ENCODE results near the gene TNFSF13. TPM values are rescaled to one million over a fixed set of nuclear protein-coding genes. Genes with fewer than 3 reads are reported as not detected.

The TNFSF13 gene, protein sequence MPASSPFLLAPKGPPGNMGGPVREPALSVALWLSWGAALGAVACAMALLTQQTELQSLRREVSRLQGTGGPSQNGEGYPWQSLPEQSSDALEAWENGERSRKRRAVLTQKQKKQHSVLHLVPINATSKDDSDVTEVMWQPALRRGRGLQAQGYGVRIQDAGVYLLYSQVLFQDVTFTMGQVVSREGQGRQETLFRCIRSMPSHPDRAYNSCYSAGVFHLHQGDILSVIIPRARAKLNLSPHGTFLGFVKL
- 1 to 10 TPM; 8.2 to 8.4 TPM for total RNA-seq

DNA sequence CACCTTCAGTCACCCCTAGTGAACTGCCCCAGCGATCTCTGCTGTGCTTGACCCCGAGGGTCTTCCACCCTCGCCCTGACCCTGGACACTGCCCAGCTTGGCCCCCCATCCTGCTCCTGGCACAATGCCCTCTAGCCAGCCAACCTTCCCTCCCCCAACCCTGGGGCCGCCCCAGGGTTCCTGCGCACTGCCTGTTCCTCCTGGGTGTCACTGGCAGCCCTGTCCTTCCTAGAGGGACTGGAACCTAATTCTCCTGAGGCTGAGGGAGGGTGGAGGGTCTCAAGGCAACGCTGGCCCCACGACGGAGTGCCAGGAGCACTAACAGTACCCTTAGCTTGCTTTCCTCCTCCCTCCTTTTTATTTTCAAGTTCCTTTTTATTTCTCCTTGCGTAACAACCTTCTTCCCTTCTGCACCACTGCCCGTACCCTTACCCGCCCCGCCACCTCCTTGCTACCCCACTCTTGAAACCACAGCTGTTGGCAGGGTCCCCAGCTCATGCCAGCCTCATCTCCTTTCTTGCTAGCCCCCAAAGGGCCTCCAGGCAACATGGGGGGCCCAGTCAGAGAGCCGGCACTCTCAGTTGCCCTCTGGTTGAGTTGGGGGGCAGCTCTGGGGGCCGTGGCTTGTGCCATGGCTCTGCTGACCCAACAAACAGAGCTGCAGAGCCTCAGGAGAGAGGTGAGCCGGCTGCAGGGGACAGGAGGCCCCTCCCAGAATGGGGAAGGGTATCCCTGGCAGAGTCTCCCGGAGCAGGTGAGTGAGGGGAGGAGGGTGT, at the start of gene TNFSF13:
TNFSF13 (plus strand) TSS at position 207 of the 776 bp plus-strand sequence; CDS start at position 497, 290 bp downstream.
- ATAC-seq (ENCODE audit: low read depth) (no peak), DNase-seq (no peak)
- no peaks in the 10 kb centered on the region for H3K27me3 Mint-ChIP-seq
- H3K36me3 Mint-ChIP-seq, result peaks cover 29% of the 10 kb centered on the region
- peak within 1 kb of the TSS; percentile 87 for H3K27ac Mint-ChIP-seq
- peak within 1 kb of the TSS; percentile 78 for H3K4me3 Mint-ChIP-seq
- POLR2A ChIA-PET, result interaction anchor here (0.8 to 6.2 kb wide), 4 partner anchors 9 to 119 kb away, joined by 3 to 63 read pairs (median 4); partner anchors contain the start of gene TNFSF12
- no peaks in the 10 kb centered on the region for H3K9me3 Mint-ChIP-seq
- H3K4me1 Mint-ChIP-seq, result peaks cover 58% of the 10 kb centered on the region

DNA sequence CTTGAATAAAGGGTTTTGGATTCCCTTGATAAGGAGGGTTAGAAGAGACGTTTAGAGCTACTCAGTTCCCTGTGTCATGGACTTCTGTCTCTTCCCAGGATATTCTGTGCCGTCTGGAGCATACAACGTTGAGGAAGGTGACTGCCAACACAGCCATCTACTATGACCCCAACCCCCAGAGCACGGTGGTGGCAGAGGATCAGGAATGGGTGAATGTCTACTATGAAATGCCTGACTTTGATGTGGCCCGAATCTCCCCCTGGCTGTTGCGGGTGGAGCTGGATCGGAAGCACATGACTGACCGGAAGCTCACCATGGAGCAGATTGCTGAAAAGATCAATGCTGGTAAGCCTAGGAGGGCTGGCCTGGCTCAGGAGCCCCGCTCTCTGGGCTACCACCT, 49.7 kb upstream of the TNFSF13 start:
- DNase-seq, result no peak
- no peak for ATAC-seq (ENCODE audit: low read depth)
- Mint-ChIP-seq H3K27ac (no peak overlapping the region), H3K27me3 (no peaks in the 10 kb centered on the region), H3K4me1 (peaks cover 6% of the 10 kb centered on the region), H3K9me3 (no peaks in the 10 kb centered on the region), H3K36me3 (peaks cover 51% of the 10 kb centered on the region), H3K4me3 (no peak overlapping the region)
- POLR2A ChIA-PET, result interaction anchor here (1.3 kb wide), 1 partner anchor 71 kb away, joined by 4 read pairs; the partner anchor contains the start of gene CD68

DNA sequence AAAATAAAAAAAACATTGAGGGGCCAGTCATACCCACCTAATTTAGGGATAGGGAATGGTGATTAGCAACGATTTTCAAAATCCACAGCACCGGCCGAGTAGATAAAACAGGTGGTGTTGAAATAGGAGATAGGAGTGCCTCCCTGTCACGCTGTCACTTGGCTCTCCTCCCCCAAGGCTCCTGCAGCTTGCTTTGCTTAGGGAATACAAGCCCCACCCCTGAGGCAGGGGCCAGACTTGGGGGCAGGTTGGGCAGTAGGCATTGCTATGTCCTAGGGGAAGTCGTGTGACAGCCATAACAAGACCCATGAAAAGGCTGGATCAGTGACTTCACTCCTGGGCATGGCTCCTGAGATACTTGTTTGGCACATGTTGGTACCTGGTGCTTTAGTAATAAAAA, 48.6 kb upstream of the TNFSF13 start:
- Mint-ChIP-seq H3K27me3 (no peaks in the 10 kb centered on the region), H3K4me3 (no peak overlapping the region), H3K27ac (no peak overlapping the region), H3K9me3 (no peaks in the 10 kb centered on the region), H3K4me1 (peaks cover 8% of the 10 kb centered on the region), H3K36me3 (peaks cover 47% of the 10 kb centered on the region)
- POLR2A ChIA-PET, result no interaction called here
- DNase-seq (no peak), ATAC-seq (ENCODE audit: low read depth) (no peak)

DNA sequence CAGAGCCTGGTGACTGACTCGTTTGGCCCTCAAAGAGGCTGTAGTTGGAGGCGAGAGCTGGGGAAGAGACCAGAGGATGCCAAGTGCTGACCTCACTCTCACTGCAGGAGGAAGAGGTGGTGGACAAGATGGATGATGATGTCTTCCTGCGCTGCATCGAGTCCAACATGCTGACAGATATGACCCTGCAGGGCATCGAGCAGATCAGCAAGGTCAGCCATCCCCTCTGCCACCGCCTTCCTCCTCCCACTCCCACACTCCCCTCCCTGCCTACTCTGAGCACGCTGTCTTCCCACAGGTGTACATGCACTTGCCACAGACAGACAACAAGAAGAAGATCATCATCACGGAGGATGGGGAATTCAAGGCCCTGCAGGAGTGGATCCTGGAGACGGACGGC, 47.4 kb upstream of the TNFSF13 start:
- POLR2A ChIA-PET, result interaction anchor here (1.5 kb wide), 1 partner anchor 51 kb away, joined by 3 read pairs; no protein-coding TSS in a partner anchor
- no peak for DNase-seq
- Mint-ChIP-seq H3K9me3 (no peaks in the 10 kb centered on the region), H3K27me3 (no peaks in the 10 kb centered on the region), H3K4me3 (no peak overlapping the region), H3K36me3 (peaks cover 44% of the 10 kb centered on the region), H3K27ac (no peak overlapping the region), H3K4me1 (peaks cover 8% of the 10 kb centered on the region)
- ATAC-seq (ENCODE audit: low read depth), result peak; percentile 12

DNA sequence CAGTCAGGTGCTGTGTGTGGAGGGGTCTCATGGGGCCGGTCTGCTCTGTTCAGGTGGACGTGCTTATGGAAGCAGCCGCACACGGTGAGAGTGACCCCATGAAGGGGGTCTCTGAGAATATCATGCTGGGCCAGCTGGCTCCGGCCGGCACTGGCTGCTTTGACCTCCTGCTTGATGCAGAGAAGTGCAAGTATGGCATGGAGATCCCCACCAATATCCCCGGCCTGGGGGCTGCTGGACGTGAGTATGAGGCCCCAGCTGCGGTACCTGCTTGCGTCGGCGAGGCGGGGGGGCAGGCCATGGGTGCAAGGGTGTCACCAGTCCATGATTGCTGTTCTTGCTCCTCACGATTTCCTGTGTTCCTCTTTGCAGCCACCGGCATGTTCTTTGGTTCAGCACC, 46.4 kb upstream of the TNFSF13 start:
- H3K36me3 Mint-ChIP-seq, result peaks cover 39% of the 10 kb centered on the region
- ATAC-seq (ENCODE audit: low read depth), result no peak
- no peak overlapping the region for H3K27ac Mint-ChIP-seq

DNA sequence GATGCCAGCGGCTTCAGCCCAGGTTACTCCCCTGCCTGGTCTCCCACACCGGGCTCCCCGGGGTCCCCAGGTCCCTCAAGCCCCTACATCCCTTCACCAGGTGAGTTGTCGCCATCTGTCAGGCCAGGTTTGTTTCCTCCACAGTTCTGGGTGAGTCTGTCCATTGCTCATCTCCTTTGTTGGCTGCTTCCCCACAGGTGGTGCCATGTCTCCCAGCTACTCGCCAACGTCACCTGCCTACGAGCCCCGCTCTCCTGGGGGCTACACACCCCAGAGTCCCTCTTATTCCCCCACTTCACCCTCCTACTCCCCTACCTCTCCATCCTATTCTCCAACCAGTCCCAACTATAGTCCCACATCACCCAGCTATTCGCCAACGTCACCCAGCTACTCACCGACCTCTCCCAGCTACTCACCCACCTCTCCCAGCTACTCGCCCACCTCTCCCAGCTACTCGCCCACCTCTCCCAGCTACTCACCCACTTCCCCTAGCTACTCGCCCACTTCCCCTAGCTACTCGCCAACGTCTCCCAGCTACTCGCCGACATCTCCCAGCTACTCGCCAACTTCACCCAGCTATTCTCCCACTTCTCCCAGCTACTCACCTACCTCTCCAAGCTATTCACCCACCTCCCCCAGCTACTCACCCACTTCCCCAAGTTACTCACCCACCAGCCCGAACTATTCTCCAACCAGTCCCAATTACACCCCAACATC, 45.6 kb upstream of the TNFSF13 start:
- POLR2A ChIA-PET, result interaction anchor here (1.1 to 6.1 kb wide), 4 partner anchors 22 to 47 kb away, joined by 3 to 63 read pairs (median 10); partner anchors contain the start of genes POLR2A, SENP3 and TNFSF13
- Mint-ChIP-seq H3K27me3 (no peaks in the 10 kb centered on the region), H3K27ac (no peak overlapping the region), H3K4me1 (peaks cover 8% of the 10 kb centered on the region), H3K4me3 (no peak overlapping the region), H3K36me3 (peaks cover 37% of the 10 kb centered on the region), H3K9me3 (no peaks in the 10 kb centered on the region)
- ATAC-seq (ENCODE audit: low read depth) (no peak), DNase-seq (no peak)

More for the DNA sequence above, 46.4 kb upstream of the TNFSF13 start:
- no peak for DNase-seq
- POLR2A ChIA-PET, result interaction anchor here (0.6 kb wide), 1 partner anchor 40 kb away, joined by 3 read pairs; no protein-coding TSS in a partner anchor
- H3K9me3 Mint-ChIP-seq, result no peaks in the 10 kb centered on the region
- no peaks in the 10 kb centered on the region for H3K27me3 Mint-ChIP-seq
- H3K4me1 Mint-ChIP-seq, result peaks cover 8% of the 10 kb centered on the region
- no peak overlapping the region for H3K4me3 Mint-ChIP-seq

DNA sequence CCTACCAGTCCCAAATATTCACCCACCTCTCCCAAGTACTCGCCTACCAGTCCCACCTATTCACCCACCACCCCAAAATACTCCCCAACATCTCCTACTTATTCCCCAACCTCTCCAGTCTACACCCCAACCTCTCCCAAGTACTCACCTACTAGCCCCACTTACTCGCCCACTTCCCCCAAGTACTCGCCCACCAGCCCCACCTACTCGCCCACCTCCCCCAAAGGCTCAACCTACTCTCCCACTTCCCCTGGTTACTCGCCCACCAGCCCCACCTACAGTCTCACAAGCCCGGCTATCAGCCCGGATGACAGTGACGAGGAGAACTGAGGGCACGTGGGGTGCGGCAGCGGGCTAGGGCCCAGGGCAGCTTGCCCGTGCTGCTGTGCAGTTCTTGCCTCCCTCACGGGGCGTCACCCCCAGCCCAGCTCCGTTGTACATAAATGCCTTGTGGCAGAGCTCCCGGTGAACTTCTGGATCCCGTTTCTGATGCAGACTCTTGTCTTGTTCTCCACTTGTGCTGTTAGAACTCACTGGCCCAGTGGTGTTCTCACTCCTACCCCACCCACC, 44.6 kb upstream of the TNFSF13 start:
- POLR2A ChIA-PET, result interaction anchor here (1.1 to 6.1 kb wide), 4 partner anchors 23 to 46 kb away, joined by 3 to 63 read pairs (median 10); partner anchors contain the start of genes POLR2A, SENP3 and TNFSF13
- no peak for ATAC-seq (ENCODE audit: low read depth)
- H3K4me1 Mint-ChIP-seq, result peaks cover 8% of the 10 kb centered on the region
- peaks cover 33% of the 10 kb centered on the region for H3K36me3 Mint-ChIP-seq
- no peaks in the 10 kb centered on the region for H3K27me3 Mint-ChIP-seq
- H3K9me3 Mint-ChIP-seq, result no peaks in the 10 kb centered on the region
- H3K4me3 Mint-ChIP-seq, result no peak overlapping the region
- H3K27ac Mint-ChIP-seq, result no peak overlapping the region
- no peak for DNase-seq

DNA sequence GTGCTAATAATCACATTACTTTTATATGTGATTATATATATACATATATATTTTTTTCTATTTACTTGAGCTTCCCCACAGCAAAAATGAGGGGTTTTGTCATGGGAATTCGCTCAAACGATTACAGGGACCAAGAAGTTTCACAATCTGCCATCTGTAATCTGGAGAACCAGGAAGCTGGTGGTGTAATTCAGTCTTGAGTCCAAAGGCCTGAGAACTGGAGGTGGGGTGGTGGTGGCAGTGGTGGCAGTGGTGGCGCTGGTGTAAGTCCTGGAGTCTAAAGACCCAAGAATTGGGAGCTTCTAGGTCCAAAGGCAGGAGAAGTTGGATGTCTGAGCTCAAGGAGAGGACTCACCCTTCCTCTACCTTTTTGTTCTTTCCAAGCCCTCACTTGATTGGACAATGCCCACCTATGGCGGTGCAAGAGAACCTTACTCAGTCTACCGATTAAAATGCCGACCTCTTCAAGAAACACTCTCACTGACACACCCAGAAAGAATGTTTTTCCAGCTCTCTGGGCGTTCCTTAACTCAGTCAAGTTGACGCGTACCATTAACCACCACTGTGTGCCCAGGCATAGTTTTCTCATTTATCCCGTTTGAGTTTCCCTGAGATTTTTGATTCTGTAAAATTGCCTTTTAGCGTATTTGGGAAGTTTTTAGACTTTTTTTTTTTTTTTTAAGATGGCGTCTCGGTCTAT, 42.5 kb upstream of the TNFSF13 start:
- Mint-ChIP-seq H3K36me3 (peaks cover 23% of the 10 kb centered on the region), H3K9me3 (no peaks in the 10 kb centered on the region), H3K27ac (no peak overlapping the region), H3K27me3 (no peaks in the 10 kb centered on the region), H3K4me1 (peaks cover 8% of the 10 kb centered on the region), H3K4me3 (no peak overlapping the region)
- ATAC-seq (ENCODE audit: low read depth) (no peak), DNase-seq (no peak)
- POLR2A ChIA-PET, result interaction anchor here (0.6 to 6.1 kb wide), 3 partner anchors 44 to 172 kb away, joined by 3 to 63 read pairs (median 3); partner anchors contain the start of genes SENP3, TNFSF13 and WRAP53

DNA sequence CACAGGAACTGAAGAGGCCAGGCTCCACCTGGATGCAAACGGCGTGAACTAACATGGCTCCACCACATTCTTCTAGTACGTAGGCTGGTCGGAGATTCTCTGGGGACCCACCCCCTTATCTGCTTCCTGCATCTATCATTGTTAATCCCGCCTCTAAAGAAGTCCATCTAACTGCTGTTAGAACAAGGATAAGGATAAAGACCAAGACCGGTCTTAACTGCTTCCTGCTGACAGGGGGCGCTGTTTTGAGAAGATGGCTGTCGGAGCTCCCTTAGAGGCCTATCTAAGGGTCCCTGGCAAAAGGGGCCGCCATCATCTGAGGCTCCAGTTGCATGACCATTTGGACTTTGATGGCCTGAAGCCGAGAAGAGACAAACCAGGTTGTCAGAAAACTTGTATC, 35.5 kb upstream of the TNFSF13 start:
- POLR2A ChIA-PET, result interaction anchor here (0.6 to 1.1 kb wide), 3 partner anchors 24 to 38 kb away, joined by 3 to 7 read pairs (median 6); partner anchors contain the start of gene SENP3
- ATAC-seq (ENCODE audit: low read depth), result peak; percentile 52
- peaks cover 5% of the 10 kb centered on the region for H3K4me1 Mint-ChIP-seq
- peak overlapping the region; percentile 44 for H3K27ac Mint-ChIP-seq
- H3K9me3 Mint-ChIP-seq, result peaks cover 4% of the 10 kb centered on the region
- H3K27me3 Mint-ChIP-seq, result no peaks in the 10 kb centered on the region
- DNase-seq, result peak; percentile 42
- H3K4me3 Mint-ChIP-seq, result no peak overlapping the region
- peaks cover 3% of the 10 kb centered on the region for H3K36me3 Mint-ChIP-seq

DNA sequence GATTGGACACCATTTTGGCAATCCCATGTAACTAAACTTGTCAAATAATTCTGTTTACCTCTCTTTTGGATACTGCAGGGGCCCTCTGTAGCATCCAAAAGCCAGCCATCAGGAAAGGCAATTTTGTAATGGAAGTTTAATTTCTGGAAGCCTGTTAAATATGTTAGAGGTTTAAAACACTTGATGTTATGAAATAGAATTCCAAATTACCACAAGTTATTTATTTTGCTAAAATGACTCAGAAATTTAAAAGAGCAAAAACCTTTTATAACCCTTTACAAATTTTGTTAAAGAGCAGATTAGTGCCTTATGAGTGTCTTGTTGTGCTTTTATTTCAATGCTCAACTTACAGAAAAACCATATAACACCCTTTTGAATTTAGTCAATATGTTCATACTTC, 29.7 kb upstream of the TNFSF13 start:
- Mint-ChIP-seq H3K9me3 (peaks cover 15% of the 10 kb centered on the region), H3K27me3 (no peaks in the 10 kb centered on the region), H3K36me3 (peaks cover 7% of the 10 kb centered on the region), H3K27ac (no peak overlapping the region), H3K4me1 (no peaks in the 10 kb centered on the region), H3K4me3 (no peak overlapping the region)
- DNase-seq (no peak), ATAC-seq (ENCODE audit: low read depth) (no peak)
- POLR2A ChIA-PET, result no interaction called here

DNA sequence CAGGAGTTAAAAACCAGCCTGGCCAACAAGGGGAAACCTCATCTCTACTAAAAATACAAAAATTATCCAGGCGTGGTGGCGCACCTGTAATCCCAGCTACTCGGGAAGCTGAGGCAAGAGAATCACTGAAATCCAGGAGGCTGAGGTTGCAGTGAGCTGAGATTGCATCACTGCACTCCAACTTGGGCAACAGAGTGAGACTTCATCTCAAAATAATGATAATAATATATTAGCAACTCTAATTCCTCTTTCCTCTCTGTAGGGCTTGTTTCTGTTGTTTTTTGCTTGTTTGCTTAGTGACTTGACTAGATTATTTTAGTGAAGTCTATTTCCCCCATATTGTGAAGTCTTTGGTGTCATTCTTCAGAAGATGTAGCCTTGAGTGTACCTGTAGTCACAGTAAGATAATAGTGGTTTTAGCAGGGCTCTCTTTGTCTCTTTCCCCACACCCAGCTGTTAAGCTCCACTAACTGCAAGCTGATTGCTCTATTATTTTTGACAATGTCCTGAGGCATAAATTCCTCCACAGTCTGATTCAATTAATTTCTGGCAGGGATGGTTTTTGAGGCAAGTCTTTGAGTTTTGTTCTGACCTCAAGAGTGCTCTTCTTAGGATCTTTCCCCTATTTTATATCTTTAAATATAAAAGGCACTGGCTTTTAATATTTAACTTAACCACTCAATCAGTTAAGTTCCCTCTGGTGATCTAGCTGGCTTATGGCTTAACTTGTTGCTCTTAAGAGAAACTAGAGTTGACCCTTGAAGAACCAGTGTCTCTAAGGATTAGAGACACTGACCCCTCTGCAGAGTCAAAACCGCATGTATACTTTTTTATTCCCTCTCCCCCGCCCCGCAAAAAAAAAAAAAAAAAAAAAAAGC, 28.3 kb upstream of the TNFSF13 start:
- DNase-seq (no peak), ATAC-seq (ENCODE audit: low read depth) (no peak)
- Mint-ChIP-seq H3K27me3 (no peaks in the 10 kb centered on the region), H3K36me3 (peaks cover 7% of the 10 kb centered on the region), H3K4me1 (peaks cover 2% of the 10 kb centered on the region), H3K4me3 (no peak overlapping the region), H3K9me3 (peaks cover 14% of the 10 kb centered on the region), H3K27ac (no peak overlapping the region)
- POLR2A ChIA-PET, result no interaction called here

All from activated naive CD8-positive, alpha-beta T cell treated with anti-CD3 and anti-CD28 coated beads, Interleukin-2, amount 10 ng/mL, durations not matched to agents 7 days and 5 days (primary cell).